ENCODE measurements around the gene MAML3.

DNA sequence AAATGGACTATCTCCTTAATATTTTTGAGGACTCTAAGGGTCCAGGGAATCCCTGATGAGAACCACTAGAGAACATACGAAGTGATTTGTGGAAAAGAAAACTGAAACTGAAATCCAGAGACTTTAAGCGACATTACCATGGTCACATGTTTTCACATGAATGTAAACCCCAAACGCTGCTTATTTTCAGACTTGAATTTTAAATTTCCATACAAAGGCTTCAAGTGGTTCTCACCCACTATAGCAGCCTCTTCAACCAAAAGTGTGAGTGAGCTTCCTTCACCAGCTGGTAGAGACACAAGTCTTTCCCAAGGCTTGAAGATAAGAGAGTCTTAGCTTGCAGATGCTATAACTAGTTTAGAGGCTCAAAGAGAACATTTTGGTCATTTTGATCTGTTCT, 255.7 kb downstream of the MAML3 start:
- TF ChIP-seq, protein P1, sequence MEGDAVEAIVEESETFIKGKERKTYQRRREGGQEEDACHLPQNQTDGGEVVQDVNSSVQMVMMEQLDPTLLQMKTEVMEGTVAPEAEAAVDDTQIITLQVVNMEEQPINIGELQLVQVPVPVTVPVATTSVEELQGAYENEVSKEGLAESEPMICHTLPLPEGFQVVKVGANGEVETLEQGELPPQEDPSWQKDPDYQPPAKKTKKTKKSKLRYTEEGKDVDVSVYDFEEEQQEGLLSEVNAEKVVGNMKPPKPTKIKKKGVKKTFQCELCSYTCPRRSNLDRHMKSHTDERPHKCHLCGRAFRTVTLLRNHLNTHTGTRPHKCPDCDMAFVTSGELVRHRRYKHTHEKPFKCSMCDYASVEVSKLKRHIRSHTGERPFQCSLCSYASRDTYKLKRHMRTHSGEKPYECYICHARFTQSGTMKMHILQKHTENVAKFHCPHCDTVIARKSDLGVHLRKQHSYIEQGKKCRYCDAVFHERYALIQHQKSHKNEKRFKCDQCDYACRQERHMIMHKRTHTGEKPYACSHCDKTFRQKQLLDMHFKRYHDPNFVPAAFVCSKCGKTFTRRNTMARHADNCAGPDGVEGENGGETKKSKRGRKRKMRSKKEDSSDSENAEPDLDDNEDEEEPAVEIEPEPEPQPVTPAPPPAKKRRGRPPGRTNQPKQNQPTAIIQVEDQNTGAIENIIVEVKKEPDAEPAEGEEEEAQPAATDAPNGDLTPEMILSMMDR (IDR thresholded peaks at IDR 0.05), result no peak
- no peak for TF ChIP-seq POLR2A (IDR thresholded peaks at IDR 0.05)

Data from uterus (tissue), 2 donors.